ENCODE data around the gene ZCCHC7.

ZCCHC7 gene

GRCh38 chr9:37340961-37341360, 220.6 kb downstream of the ZCCHC7 start:
- Histone ChIP-seq H2BK12ac (ENCODE audit: low read length) (no peak overlapping the region), H3K4ac (ENCODE audit: low read depth, low read length) (no peak overlapping the region), H3K27me3 (ENCODE audit: insufficient read depth, low read length) (no peaks in the 10 kb centered on the region), H4K91ac (ENCODE audit: low read depth, low read length) (no peak overlapping the region), H3K9ac (ENCODE audit: low read length) (no peak overlapping the region), H2AK5ac (ENCODE audit: low read length) (no peak overlapping the region), H3K4me2 (ENCODE audit: low read length) (no peak overlapping the region), H4K8ac (ENCODE audit: low read depth, low read length) (no peak overlapping the region), H3K27ac (ENCODE audit: low read depth, low read length) (no peak overlapping the region), H3K9me3 (ENCODE audit: insufficient read depth, low read depth, low read length) (no peaks in the 10 kb centered on the region), H3K23ac (ENCODE audit: low read length) (no peak overlapping the region), H3K4me3 (ENCODE audit: low read depth, low read length) (no peak overlapping the region), H2AFZ (ENCODE audit: insufficient read depth, low read length, poor library complexity) (no peak overlapping the region), H3K14ac (ENCODE audit: low read length) (no peak overlapping the region), H2BK120ac (ENCODE audit: insufficient read depth, low read length, poor library complexity) (no peak overlapping the region), H4K12ac (ENCODE audit: low read depth, low read length) (no peak overlapping the region), H2BK5ac (ENCODE audit: low read depth, low read length, poor library complexity) (no peak overlapping the region), H3K36me3 (ENCODE audit: control insufficient read depth in 1 of 2, insufficient read depth in 2 of 2, low read length in 2 of 2) (no peaks in the 10 kb centered on the region), H3K18ac (ENCODE audit: low read length) (no peak overlapping the region), H3K79me2 (ENCODE audit: control insufficient read depth, insufficient read depth, low read length, poor library complexity) (no peaks in the 10 kb centered on the region), H3K4me1 (ENCODE audit: control insufficient read depth in 1 of 2, insufficient read depth in 2 of 2, low read length in 2 of 2) (no peaks in the 10 kb centered on the region), H3K79me1 (ENCODE audit: low read length) (no peaks in the 10 kb centered on the region)
- no peak for DNase-seq
- WGBS (ENCODE audit: extremely low coverage, insufficient coverage, insufficient read length) = no CpG with 5 or more reads among the region's 1 CpG

- Histone ChIP-seq H3K79me1 (ENCODE audit: low read length) (no peaks in the 10 kb centered on the region), H2AFZ (ENCODE audit: insufficient read depth, low read length, poor library complexity) (no peak overlapping the region), H2BK5ac (ENCODE audit: low read depth, low read length, poor library complexity) (no peak overlapping the region), H4K8ac (ENCODE audit: low read depth, low read length) (no peak overlapping the region), H2BK120ac (ENCODE audit: insufficient read depth, low read length, poor library complexity) (no peak overlapping the region), H2AK5ac (ENCODE audit: low read length) (no peak overlapping the region), H3K14ac (ENCODE audit: low read length) (no peak overlapping the region), H2BK12ac (ENCODE audit: low read length) (no peak overlapping the region), H3K36me3 (ENCODE audit: control insufficient read depth in 1 of 2, insufficient read depth in 2 of 2, low read length in 2 of 2) (no peaks in the 10 kb centered on the region), H3K4me1 (ENCODE audit: control insufficient read depth in 1 of 2, insufficient read depth in 2 of 2, low read length in 2 of 2) (no peaks in the 10 kb centered on the region), H4K12ac (ENCODE audit: low read depth, low read length) (no peak overlapping the region), H3K4me2 (ENCODE audit: low read length) (no peak overlapping the region), H3K27ac (ENCODE audit: low read depth, low read length) (no peak overlapping the region), H3K4ac (ENCODE audit: low read depth, low read length) (no peak overlapping the region), H3K9ac (ENCODE audit: low read length) (no peak overlapping the region), H3K23ac (ENCODE audit: low read length) (no peak overlapping the region), H4K91ac (ENCODE audit: low read depth, low read length) (no peak overlapping the region), H3K4me3 (ENCODE audit: low read depth, low read length) (no peak overlapping the region), H3K18ac (ENCODE audit: low read length) (no peak overlapping the region), H3K9me3 (ENCODE audit: insufficient read depth, low read depth, low read length) (no peaks in the 10 kb centered on the region), H3K79me2 (ENCODE audit: control insufficient read depth, insufficient read depth, low read length, poor library complexity) (no peaks in the 10 kb centered on the region), H3K27me3 (ENCODE audit: insufficient read depth, low read length) (no peaks in the 10 kb centered on the region)
- DNase-seq = no peak
- WGBS (ENCODE audit: extremely low coverage, insufficient coverage, insufficient read length) = no CpG with 5 or more reads among the region's 2 CpGs
Measured at GRCh38 chr9:37341704-37342103, 221.3 kb downstream of the ZCCHC7 start.

GRCh38 chr9:37342493-37342892, 222.1 kb downstream of the ZCCHC7 start:
- H4K12ac ChIP-seq (ENCODE audit: low read depth, low read length) = no peak overlapping the region

GRCh38 chr9:37342895-37343294, 222.5 kb downstream of the ZCCHC7 start:
- no peak overlapping the region for H3K4me2 ChIP-seq (ENCODE audit: low read length)
- no peak overlapping the region for H3K14ac ChIP-seq (ENCODE audit: low read length)
- no peak overlapping the region for H3K4ac ChIP-seq (ENCODE audit: low read depth, low read length)
- H3K18ac ChIP-seq (ENCODE audit: low read length) = no peak overlapping the region
- no peaks in the 10 kb centered on the region for H3K9me3 ChIP-seq (ENCODE audit: insufficient read depth, low read depth, low read length)
- H3K23ac ChIP-seq (ENCODE audit: low read length) = no peak overlapping the region
- no CpG with 5 or more reads among the region's 5 CpGs for WGBS (ENCODE audit: extremely low coverage, insufficient coverage, insufficient read length)
- H3K36me3 ChIP-seq (ENCODE audit: control insufficient read depth in 1 of 2, insufficient read depth in 2 of 2, low read length in 2 of 2) = no peaks in the 10 kb centered on the region
- no peaks in the 10 kb centered on the region for H3K79me1 ChIP-seq (ENCODE audit: low read length)
- H2BK5ac ChIP-seq (ENCODE audit: low read depth, low read length, poor library complexity) = no peak overlapping the region
- H3K79me2 ChIP-seq (ENCODE audit: control insufficient read depth, insufficient read depth, low read length, poor library complexity) = no peaks in the 10 kb centered on the region
- no peak overlapping the region for H2BK12ac ChIP-seq (ENCODE audit: low read length)
- no peak overlapping the region for H2BK120ac ChIP-seq (ENCODE audit: insufficient read depth, low read length, poor library complexity)
- no peak overlapping the region for H2AFZ ChIP-seq (ENCODE audit: insufficient read depth, low read length, poor library complexity)
- no peak overlapping the region for H3K4me3 ChIP-seq (ENCODE audit: low read depth, low read length)
- no peak overlapping the region for H3K9ac ChIP-seq (ENCODE audit: low read length)
- no peak overlapping the region for H2AK5ac ChIP-seq (ENCODE audit: low read length)
- H4K12ac ChIP-seq (ENCODE audit: low read depth, low read length) = no peak overlapping the region
- no peak overlapping the region for H4K8ac ChIP-seq (ENCODE audit: low read depth, low read length)
- no peaks in the 10 kb centered on the region for H3K27me3 ChIP-seq (ENCODE audit: insufficient read depth, low read length)
- H3K27ac ChIP-seq (ENCODE audit: low read depth, low read length) = no peak overlapping the region
- no peak for DNase-seq
- no peaks in the 10 kb centered on the region for H3K4me1 ChIP-seq (ENCODE audit: control insufficient read depth in 1 of 2, insufficient read depth in 2 of 2, low read length in 2 of 2)
- H4K91ac ChIP-seq (ENCODE audit: low read depth, low read length) = no peak overlapping the region

More at GRCh38 chr9:37342493-37342892, 222.1 kb downstream of the ZCCHC7 start:
- no peaks in the 10 kb centered on the region for H3K4me1 ChIP-seq (ENCODE audit: control insufficient read depth in 1 of 2, insufficient read depth in 2 of 2, low read length in 2 of 2)
- H4K91ac ChIP-seq (ENCODE audit: low read depth, low read length) = no peak overlapping the region
- H3K79me1 ChIP-seq (ENCODE audit: low read length) = no peaks in the 10 kb centered on the region
- no peak overlapping the region for H4K8ac ChIP-seq (ENCODE audit: low read depth, low read length)
- H3K79me2 ChIP-seq (ENCODE audit: control insufficient read depth, insufficient read depth, low read length, poor library complexity) = no peaks in the 10 kb centered on the region
- no peak overlapping the region for H3K4me3 ChIP-seq (ENCODE audit: low read depth, low read length)
- no peak overlapping the region for H2AFZ ChIP-seq (ENCODE audit: insufficient read depth, low read length, poor library complexity)
- no peak overlapping the region for H3K18ac ChIP-seq (ENCODE audit: low read length)
- H3K4ac ChIP-seq (ENCODE audit: low read depth, low read length) = no peak overlapping the region
- no peak overlapping the region for H3K4me2 ChIP-seq (ENCODE audit: low read length)
- no peak overlapping the region for H2BK120ac ChIP-seq (ENCODE audit: insufficient read depth, low read length, poor library complexity)
- H2AK5ac ChIP-seq (ENCODE audit: low read length) = no peak overlapping the region
- no peak overlapping the region for H2BK12ac ChIP-seq (ENCODE audit: low read length)
- no CpG with 5 or more reads among the region's 2 CpGs for WGBS (ENCODE audit: extremely low coverage, insufficient coverage, insufficient read length)
- no peak overlapping the region for H3K27ac ChIP-seq (ENCODE audit: low read depth, low read length)
- no peak overlapping the region for H2BK5ac ChIP-seq (ENCODE audit: low read depth, low read length, poor library complexity)
- no peak overlapping the region for H3K23ac ChIP-seq (ENCODE audit: low read length)
- no peak for DNase-seq
- H3K27me3 ChIP-seq (ENCODE audit: insufficient read depth, low read length) = no peaks in the 10 kb centered on the region
- H3K9ac ChIP-seq (ENCODE audit: low read length) = no peak overlapping the region
- no peaks in the 10 kb centered on the region for H3K36me3 ChIP-seq (ENCODE audit: control insufficient read depth in 1 of 2, insufficient read depth in 2 of 2, low read length in 2 of 2)
- no peak overlapping the region for H3K14ac ChIP-seq (ENCODE audit: low read length)
- H3K9me3 ChIP-seq (ENCODE audit: insufficient read depth, low read depth, low read length) = no peaks in the 10 kb centered on the region

All from trophoblast cell (in vitro differentiated cells and primary cell).